RWPE2 (cell line): ENCODE measurements around the gene METTL16.

Experiments
- ATAC-seq: fragments of 200-7000 bp; cut with Tn5 transposase; 3 replicates; pipeline ENCODE4 v1.9.1; 2021; ENCODE audit warnings: low read depth
- DNase-seq: peaks from one replicate; pipeline ENCODE4 v3.0.0-alpha.2; 2020; ENCODE audit warnings: low spot score
- H3K27ac ChIP-seq: fragments of 450-650 bp; 2 replicates; pipeline ENCODE4 v1.5.1; 2017; ENCODE audit warnings: mild to moderate bottlenecking; ENCODE audit not compliant: poor library complexity, severe bottlenecking
- H3K27me3 ChIP-seq: fragments of 250-450 bp; sonication (Bioruptor Pico); 2 replicates; pipeline ENCODE4 v1.5.1; 2021; ENCODE audit warnings: mild to moderate bottlenecking, moderate library complexity; ENCODE audit not compliant: insufficient read depth, poor library complexity, severe bottlenecking
- H3K36me3 ChIP-seq: fragments of 250-450 bp; sonication (Bioruptor Pico); 2 replicates; pipeline ENCODE4 v1.5.1; 2020; ENCODE audit warnings: low read depth, mild to moderate bottlenecking, moderate library complexity
- H3K4me1 ChIP-seq: fragments of 250-450 bp; sonication (Bioruptor Pico); 2 replicates; pipeline ENCODE4 v1.5.1; 2021; ENCODE audit warnings: mild to moderate bottlenecking, moderate library complexity; ENCODE audit not compliant: insufficient read depth, poor library complexity, severe bottlenecking
- H3K4me3 ChIP-seq: fragments of 250-450 bp; sonication (Bioruptor Pico); 2 replicates; pipeline ENCODE4 v1.5.1; 2021; ENCODE audit warnings: mild to moderate bottlenecking, moderate library complexity; ENCODE audit not compliant: severe bottlenecking
- H3K9me3 ChIP-seq: fragments of 250-450 bp; sonication (Bioruptor Pico); 2 replicates; pipeline ENCODE4 v1.5.1; 2021; ENCODE audit warnings: mild to moderate bottlenecking, moderate library complexity; ENCODE audit not compliant: severe bottlenecking
- CTCF ChIP-seq: fragments of 450-650 bp; IDR thresholded peaks from one replicate; pipeline ENCODE4 v1.5.1; 2017; ENCODE audit warnings: mild to moderate bottlenecking, moderate library complexity; ENCODE audit not compliant: poor library complexity, severe bottlenecking

The METTL16 gene

DNA sequence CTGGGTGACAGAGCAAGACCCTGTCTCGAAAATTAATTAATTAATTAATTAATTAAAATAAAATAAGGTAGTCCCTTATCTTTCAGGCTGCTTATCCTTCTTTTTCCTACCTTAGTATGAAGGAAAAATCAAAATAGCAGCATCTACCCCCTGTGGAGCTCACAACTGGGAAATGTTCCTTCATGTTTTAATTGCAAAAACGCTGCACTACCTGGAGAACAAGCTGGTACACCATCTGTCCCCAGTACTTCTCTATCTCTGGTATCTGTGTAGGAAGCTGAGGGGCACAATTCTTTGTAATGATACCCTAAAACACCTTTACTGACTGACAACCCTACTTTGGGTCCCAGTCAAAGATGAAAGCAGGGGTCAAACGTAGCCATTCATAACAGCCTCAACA is 55.7 kb downstream of the METTL16 start:
- no peak overlapping the region for H3K27ac ChIP-seq
- no peak for ATAC-seq
- H3K4me1 ChIP-seq: peaks cover 12% of the 10 kb centered on the region
- H3K4me3 ChIP-seq: no peak overlapping the region
- H3K36me3 ChIP-seq: peaks cover 26% of the 10 kb centered on the region
- no peaks in the 10 kb centered on the region for H3K27me3 ChIP-seq
- H3K9me3 ChIP-seq: no peaks in the 10 kb centered on the region
- no peak for DNase-seq
- TF ChIP-seq CTCF: no peak

DNA sequence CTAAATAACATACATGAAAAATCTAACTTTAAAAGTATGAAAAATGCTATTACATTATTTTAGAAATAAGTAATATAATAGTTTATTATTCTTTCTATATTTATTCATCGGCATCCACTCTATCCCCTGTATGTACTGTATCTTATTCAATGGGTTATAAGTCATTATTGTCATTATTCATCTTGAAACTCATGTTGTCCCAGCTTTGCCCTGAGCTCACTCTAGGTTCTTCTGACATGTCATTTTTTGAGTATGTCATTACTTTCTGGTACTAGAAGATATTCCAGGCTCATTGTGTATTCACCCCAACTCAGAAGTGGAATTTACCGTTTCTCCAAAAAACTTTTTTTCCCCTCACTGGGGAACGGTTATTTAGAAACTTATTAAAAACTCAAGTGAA is 57.8 kb downstream of the METTL16 start:
- H3K4me1 ChIP-seq: no peaks in the 10 kb centered on the region
- no peak for ATAC-seq
- H3K27me3 ChIP-seq: no peaks in the 10 kb centered on the region
- DNase-seq: no peak
- no peak for TF ChIP-seq CTCF
- H3K36me3 ChIP-seq: peaks cover 19% of the 10 kb centered on the region
- no peak overlapping the region for H3K27ac ChIP-seq
- no peaks in the 10 kb centered on the region for H3K9me3 ChIP-seq
- no peak overlapping the region for H3K4me3 ChIP-seq

GRCh38 chr17:2453325-2453724 is 58.4 kb downstream of the METTL16 start:
- H3K4me1 ChIP-seq: no peaks in the 10 kb centered on the region
- no peak overlapping the region for H3K27ac ChIP-seq
- peaks cover 19% of the 10 kb centered on the region for H3K36me3 ChIP-seq
- TF ChIP-seq CTCF: no peak
- H3K27me3 ChIP-seq: no peaks in the 10 kb centered on the region
- no peak overlapping the region for H3K4me3 ChIP-seq
- DNase-seq (no peak), ATAC-seq (no peak)
- H3K9me3 ChIP-seq: no peaks in the 10 kb centered on the region

DNA sequence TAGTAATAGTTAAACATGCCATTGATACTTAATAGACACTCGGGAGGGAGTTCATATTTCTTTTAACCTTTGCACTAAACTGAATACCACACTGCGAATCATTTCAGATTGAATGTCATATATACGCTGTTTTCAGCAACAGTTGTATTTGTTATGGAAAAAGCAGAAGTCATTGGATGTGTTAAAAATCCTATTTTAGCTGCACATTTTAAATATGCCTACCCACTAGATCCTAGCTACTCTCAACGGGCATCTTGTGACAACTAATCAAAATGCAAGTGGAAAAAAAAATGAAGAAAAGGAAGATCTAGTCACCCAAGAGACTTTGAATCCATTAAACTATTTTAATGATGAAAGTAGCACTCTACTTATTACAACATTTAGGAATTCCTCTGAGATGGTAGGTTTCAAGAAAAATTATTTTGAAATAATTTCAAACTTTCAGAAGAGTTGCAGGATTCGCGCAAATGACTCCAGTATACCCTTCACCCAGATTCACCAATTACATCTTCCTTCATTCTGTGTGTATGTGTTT is 59.4 kb downstream of the METTL16 start:
- H3K4me3 ChIP-seq: no peak overlapping the region
- H3K36me3 ChIP-seq: peaks cover 19% of the 10 kb centered on the region; the same call in 1 of the 2 replicates
- no peak for TF ChIP-seq CTCF
- no peaks in the 10 kb centered on the region for H3K27me3 ChIP-seq
- no peaks in the 10 kb centered on the region for H3K9me3 ChIP-seq
- H3K27ac ChIP-seq: no peak overlapping the region
- ATAC-seq (no peak), DNase-seq (no peak)
- H3K4me1 ChIP-seq: no peaks in the 10 kb centered on the region

- no peak for ATAC-seq
- Histone ChIP-seq H3K36me3 (peaks cover 16% of the 10 kb centered on the region; the same call in 1 of the 2 replicates), H3K27ac (no peak overlapping the region)
Measured at GRCh38 chr17:2450016-2450650, 61.6 kb downstream of the METTL16 start.

More at GRCh38 chr17:2450016-2450650, 61.6 kb downstream of the METTL16 start:
- no peak for TF ChIP-seq CTCF
- H3K4me3 ChIP-seq: no peak overlapping the region
- DNase-seq: no peak
- H3K9me3 ChIP-seq: no peaks in the 10 kb centered on the region
- no peaks in the 10 kb centered on the region for H3K4me1 ChIP-seq
- no peaks in the 10 kb centered on the region for H3K27me3 ChIP-seq
